HG03520 (cell line): ENCODE measurements around the gene SNAPC4.

Source experiments
- ATAC-seq: cut with Tn5 transposase; IDR thresholded peaks from one replicate; pipeline ENCODE4 v1.9.1; 2021; ENCODE audit warnings: mild to moderate bottlenecking, moderate library complexity; ENCODE audit not compliant: unreplicated experiment

Gene SNAPC4

GRCh38 chr9:136372561-136373299 lies 27.2 kb downstream of the SNAPC4 start:
- no peak for ATAC-seq

DNA sequence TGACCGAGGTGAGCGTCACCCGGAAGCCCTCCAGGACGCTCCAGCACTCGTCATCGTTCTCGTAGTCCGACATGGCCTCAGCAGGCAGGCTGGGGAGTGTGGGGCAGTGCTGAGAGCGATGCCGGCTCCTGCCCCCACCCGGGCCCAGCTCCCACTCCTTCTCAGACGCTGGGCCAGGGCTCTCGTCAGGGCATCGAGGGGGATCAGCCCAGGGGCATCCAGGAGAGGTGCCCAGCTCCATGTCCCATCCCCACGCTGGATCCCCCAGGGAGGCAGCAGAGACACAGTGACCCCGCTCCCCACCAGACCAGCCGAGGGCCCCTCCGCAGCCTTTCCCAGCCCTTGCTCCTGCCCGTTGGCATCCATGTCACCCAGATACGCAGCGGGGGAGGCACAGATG lies 28.0 kb downstream of the SNAPC4 start:
- ATAC-seq = no peak

DNA sequence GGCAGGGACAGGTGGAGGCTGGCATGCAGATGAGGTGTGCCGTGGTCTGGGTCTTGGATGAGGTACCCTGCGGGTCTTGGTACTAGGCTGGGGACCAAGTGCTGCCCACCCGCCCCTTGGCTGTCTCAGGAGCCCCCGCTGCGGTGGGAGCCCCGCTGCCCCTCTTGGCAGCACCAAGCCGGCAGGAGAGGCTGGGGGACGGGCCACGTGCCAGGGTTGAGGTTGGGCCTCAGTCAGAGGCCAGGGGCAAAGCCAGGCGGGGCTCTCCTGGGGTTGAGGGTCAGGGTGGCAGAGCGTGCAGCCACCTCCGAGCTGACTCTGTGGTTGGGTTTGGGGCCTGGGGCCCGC lies 28.5 kb downstream of the SNAPC4 start:
- ATAC-seq = no peak

DNA sequence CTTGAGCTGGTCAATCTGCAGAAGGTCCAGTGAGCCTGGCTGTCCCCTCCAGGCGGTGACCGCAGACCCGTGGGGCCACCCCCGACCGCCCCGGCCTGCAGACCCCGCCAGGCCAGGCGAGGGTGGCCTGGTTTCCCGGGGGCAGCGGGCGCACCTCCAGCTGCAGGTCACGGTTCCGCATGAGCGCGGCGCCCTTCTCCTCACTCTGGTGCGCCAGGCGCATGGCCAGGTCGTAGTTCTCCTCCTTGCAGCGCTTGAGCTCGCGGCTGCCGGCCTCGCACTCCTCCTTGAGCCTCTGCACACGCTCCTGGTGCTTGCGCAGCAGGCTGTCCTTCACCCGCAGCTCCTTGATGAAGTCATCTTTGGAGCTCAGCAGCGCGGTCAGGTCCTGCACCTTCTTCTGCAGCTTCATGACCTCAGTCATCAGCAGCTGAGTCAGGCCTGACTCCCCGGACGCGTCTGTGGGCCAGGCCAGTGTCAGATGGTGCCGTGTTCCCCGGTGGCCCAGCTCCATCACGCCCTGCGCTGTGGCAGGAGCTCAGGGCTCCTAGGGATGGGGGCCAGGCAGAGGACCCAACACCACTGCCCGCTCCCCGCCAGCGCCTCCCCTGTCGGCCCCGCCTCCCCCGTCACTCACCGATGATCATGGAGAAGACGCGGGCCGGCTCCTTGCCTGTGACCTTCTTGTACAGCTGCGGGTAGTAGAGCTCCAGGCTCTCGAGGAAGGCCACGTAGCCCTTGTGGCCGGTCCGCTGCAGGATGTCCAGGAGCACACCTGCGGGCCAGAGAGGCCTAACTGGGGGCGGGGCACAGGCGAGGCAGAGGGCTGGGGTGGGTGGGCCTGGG lies 29.1 kb downstream of the SNAPC4 start:
- no peak for ATAC-seq

- ATAC-seq = no peak
These were observed 29.9 kb downstream of the SNAPC4 start for GRCh38 chr9:136370037-136370436.

GRCh38 chr9:136368190-136368589 lies 31.8 kb downstream of the SNAPC4 start:
- ATAC-seq = no peak

DNA sequence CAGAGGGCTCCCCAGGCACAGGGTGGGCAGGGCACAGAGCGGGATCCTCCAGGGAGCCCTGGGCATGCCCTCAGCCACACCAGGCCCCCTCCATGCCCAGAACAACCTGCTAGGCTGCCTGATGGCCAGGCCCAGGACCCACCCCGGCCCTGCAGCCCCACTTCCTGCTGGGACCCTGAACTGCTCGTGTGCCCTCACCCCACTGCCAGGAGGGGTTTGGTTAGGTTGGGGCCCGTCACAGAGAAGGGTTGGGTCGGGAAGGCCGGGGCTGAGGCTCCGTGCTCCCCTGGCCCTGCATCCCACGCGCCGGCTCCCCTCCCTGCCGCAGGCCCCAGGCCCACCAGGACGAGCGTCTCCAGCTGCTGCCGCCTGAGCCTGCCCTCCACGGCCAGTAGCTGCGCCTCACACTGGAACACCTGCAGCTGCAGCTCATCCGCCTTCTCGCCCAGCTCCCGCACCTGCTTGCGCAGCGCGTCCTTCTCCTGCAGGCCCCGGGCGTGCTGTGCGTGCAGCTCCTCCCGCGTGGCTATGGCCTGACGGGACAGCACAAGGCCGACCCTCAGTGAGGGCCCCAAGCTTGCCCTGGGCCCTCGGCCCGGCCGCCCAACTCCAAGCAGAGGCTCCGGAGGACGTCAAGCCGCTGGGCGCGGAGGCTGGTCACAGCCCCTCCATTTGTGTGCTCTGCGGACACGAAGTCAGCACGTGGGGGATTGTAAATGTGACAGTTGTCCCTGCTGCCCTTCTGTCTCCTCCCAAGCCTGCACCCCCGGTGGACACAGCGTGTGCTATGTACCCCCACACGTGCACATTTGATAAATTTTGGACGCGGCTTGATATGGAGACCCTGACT lies 32.4 kb downstream of the SNAPC4 start:
- no peak for ATAC-seq

DNA sequence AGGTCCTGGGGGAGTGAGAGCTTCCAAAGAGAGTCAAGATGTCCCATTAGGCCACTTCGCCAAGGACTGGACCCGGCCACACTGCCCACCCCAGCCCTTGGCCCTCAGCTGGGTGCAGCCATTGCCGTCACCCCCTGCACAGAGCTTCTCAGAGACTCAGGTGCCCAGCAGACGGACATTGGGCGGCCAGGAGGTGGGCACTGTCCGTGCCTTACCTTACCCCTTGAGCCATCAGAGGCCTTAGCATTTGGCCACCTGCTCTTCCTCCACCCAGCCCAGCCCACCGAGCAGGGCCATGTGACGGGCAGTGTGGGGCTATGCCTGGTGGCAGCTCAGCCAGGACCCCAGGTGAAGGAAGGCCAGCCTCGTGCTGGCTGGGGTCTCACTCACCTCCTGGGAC lies 33.1 kb downstream of the SNAPC4 start:
- no peak for ATAC-seq

DNA sequence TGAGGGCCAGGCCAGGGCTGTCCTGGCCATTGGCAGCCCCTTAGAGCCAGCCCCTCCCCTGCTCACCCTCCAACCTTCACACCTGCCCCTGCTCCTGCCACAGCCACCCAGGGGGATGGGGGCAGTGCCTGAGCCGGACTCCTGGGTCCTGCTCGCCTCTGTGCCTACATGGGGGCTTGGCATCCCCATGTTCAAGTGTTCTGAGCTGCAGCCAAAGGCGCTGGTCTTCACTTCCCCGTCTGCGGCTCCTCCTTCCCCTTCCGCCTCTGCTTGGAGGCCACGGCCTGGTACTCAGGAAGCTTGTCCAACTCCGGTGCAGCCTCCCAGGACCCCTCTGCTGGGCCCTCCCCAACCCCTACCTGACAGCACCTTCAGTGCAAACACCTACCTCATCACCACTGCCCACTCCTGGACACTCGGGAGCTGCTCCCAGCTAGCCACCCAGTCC lies 34.2 kb downstream of the SNAPC4 start:
- no peak for ATAC-seq

DNA sequence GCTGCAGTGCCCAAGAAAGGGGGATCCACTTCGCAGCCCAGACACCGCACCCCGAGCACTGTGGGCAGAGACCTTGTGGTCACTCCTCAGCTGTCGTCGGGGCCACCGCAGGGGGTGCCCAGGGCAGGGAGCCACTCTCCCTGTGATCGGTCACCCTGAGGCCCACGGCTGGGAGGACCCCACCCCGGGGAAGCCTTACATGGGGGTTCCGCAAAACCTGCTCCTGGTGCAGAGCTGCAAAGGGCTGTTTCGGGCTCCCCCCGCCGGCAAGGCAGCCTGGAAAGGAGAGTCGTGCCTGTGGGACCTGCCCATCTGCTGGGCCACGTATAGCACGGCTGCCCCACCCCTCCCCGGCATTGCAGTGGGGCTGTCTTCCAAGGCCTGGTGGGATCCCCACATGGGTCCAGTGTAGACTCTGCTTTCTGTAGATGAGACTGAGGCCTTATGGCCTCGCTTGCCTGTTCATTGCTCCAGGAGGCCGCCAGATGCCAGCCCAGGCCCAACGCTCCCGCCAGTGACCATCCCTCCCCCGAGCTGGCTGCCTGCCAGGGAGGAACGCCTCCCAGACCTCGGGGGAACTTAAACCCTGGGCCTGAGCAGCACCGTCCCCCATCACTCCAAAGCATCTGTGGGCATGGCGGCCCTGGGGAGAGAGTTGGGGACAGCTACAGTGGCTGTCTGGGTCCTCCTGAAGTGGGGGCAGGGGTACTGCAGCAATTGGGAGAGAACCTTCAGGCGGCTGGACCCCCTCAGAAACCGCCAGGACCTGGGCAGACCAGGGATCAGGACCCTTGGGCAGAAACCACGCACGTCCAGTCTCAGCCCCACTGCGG lies 34.8 kb downstream of the SNAPC4 start:
- ATAC-seq = no peak

GRCh38 chr9:136363949-136364748 lies 35.8 kb downstream of the SNAPC4 start:
- ATAC-seq = no peak

- peak; percentile 70 for ATAC-seq
These were observed 36.6 kb downstream of the SNAPC4 start, which contains the start of gene DNLZ for GRCh38 chr9:136363106-136363948. Gene DNLZ, minus strand, starts transcription at chr9:136363744. Its CDS starts 30 bp downstream, at chr9:136363714.

DNA sequence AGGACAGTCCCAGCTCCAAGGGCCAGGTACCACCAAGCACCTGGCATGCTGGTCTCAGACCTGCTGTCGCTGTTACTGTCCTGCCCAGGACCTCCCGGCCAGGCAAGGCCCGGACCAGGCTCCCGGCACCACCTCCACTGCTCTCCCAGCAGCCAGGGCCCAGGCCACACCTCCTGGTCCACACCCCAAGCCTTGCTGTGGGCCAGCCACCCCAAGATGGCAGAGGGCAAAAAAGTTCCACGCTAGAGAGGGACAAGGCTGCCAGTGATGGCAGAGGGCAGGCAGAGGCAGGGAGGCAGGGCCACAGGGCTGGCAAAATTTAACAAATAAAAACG lies 37.6 kb downstream of the SNAPC4 start:
- ATAC-seq = no peak

- ATAC-seq = no peak
These were observed 38.1 kb downstream of the SNAPC4 start for GRCh38 chr9:136361754-136362449.

GRCh38 chr9:136361047-136361753 lies 38.8 kb downstream of the SNAPC4 start:
- no peak for ATAC-seq

- no peak for ATAC-seq
These were observed 39.9 kb downstream of the SNAPC4 start for GRCh38 chr9:136359774-136360718.
